ENCODE data around the gene POGZ.
"Not testable (repeated sequence)": the region's sequence is repeated elsewhere in the genome, so short reads cannot be mapped to it uniquely, and the experiment has no call there.

The POGZ gene

DNA sequence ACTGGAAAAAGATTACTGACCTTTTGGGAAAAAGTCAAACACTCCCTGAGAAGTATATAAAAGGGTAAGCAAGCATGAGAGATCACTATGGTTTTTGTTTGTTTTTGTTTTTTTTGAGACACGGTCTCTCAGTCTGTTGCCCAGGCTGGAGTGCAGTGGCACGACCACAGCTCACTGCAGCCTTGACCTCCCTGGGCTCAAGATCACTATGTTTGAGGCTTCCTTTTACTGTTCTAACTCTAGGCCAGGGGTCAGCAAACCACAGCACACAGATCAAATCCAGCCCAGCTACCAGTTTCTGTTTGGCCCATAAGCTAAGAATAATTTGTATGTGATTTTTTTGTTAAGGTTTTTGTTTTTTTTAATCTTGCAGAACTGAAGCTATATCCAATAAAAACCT lies 34.2 kb downstream of the POGZ start:
- in situ Hi-C loops (cut with MboI; ENCODE audit: low sequenced_read_pairs): no loop called here

GRCh38 chr1:151419819-151420218 lies 39.5 kb downstream of the POGZ start:
- in situ Hi-C loops (cut with MboI; ENCODE audit: low sequenced_read_pairs): no loop called here

GRCh38 chr1:151418081-151418480 lies 41.2 kb downstream of the POGZ start:
- in situ Hi-C loops (cut with MboI; ENCODE audit: low sequenced_read_pairs): no loop called here

- in situ Hi-C loops (cut with MboI; ENCODE audit: low sequenced_read_pairs): no loop called here
These were observed 43.1 kb downstream of the POGZ start for GRCh38 chr1:151416231-151416630.

DNA sequence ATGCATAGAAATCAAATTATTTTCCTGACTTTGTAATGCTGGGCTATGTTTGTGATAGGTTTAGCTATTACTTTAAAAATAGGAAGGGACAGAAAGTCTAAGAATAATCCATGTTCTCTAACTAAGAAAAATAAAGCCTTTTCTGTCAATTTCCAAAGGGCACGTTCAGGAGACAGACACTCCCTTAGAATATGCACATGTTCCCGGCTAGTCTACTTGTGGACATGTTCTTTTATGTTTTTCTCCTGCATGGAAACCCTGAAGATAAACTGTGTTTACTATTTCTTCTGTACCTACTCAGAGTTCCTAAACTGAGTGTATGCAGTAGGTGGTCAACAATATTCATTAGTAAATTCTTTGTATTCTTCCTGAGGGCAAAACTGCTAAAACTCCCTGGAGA lies 47.4 kb downstream of the POGZ start:
- in situ Hi-C loops (cut with MboI; ENCODE audit: low sequenced_read_pairs): no loop called here

DNA sequence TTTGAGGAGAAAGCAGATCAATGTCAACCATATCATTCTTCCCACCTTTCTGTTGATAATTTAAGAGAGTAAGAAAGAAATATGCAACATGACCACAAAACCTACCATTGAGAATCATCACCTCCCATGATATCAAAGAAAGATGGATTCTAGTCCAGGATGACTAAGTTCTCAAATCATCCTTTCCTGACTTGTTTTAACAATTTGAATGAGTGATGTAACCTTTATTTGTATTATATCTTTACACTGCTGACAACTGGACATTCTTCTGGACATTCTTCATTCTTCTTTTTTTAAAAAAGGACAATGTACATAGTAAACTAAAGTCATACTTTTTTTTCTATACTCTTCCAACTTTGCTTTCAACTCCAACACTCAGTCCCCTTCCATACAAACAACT lies 50.4 kb downstream of the POGZ start:
- in situ Hi-C loops (cut with MboI; ENCODE audit: low sequenced_read_pairs): no loop called here

DNA sequence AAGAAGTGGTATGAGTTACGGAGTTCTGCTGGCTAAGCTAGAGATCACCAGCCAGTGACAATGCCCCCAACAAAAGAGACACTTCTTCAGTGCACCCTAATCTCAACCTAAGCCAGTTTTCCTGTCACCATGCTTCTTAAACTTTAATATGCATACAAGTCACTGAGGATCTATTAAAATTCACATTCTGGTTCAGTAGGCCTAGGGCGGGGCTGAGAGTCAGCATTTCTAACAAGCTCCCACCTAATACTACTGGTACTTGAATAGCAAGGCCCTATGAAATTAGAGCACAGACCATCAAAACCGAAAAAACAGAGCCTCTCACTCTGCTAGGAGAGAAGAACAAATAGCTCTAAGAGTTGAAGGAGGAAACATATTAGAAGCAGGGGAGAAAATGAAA lies 52.0 kb downstream of the POGZ start:
- in situ Hi-C loops (cut with MboI; ENCODE audit: low sequenced_read_pairs): no loop called here

- in situ Hi-C loops (cut with MboI; ENCODE audit: low sequenced_read_pairs): no loop called here
These were observed 53.1 kb downstream of the POGZ start for GRCh38 chr1:151406176-151406575.

DNA sequence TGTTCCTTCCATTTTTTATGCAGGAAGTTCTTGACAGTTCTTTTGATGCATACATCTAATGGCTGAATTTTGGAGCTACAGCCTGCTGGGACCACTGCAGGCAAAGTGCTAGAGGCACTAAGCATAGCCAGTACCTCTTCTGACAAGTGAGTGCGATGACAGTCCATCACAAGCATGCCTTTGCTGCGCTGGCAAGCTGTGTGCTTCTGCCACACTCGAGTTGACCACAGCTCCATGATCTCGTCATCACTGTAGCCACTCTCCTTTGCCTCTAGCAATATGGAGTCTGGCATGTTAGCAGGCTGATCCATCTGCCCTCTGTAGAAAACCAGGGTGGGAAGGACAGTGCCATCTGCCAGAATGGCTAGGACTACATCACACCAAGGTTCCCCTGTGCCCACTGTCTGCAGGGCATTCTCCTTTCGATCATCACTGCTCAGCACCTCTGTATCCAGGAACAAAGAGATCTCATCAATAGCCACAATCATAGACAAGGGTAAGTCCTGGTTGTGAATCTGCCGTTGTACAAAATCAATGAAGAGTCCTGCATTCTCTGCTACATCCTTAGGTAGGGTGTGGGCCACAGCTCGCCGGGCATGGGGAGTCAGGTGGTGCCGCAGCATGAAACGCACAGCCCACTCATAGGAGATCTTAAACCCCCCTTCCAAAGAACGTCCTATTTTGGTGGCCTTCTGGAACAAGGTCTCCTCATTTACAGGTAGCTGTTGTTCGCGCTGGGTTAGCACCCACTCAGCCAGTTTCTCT lies 53.9 kb downstream of the POGZ start:
- in situ Hi-C loops (cut with MboI; ENCODE audit: low sequenced_read_pairs): no loop called here

- in situ Hi-C loops (cut with MboI; ENCODE audit: low sequenced_read_pairs): no loop called here
These were observed 55.7 kb downstream of the POGZ start for GRCh38 chr1:151403612-151404011.

- in situ Hi-C loops (cut with MboI; ENCODE audit: low sequenced_read_pairs): no loop called here
These were observed 56.5 kb downstream of the POGZ start for GRCh38 chr1:151402764-151403163.

DNA sequence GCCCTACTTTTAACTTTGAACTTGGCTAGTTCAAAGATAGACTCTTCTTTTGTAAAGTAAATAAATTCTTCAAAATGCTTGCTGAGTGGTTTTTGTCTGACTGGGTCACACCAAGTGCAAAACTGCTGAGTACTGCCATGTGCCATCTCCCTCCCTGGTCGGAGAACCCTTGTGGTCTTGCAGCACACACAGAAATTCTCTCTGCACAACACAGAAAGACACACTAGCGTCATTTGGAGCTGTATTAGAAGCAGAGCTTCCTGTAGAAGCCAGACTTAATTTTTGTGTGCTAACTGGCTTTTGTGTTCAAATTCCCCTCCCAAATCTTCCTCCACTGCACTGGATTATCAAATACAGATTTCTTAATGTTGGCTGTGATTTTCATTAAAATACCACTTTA lies 57.4 kb downstream of the POGZ start:
- in situ Hi-C loops (cut with MboI; ENCODE audit: low sequenced_read_pairs): no loop called here

- in situ Hi-C loops (cut with MboI; ENCODE audit: low sequenced_read_pairs): no loop called here
These were observed 58.0 kb downstream of the POGZ start for GRCh38 chr1:151401125-151401788.

DNA sequence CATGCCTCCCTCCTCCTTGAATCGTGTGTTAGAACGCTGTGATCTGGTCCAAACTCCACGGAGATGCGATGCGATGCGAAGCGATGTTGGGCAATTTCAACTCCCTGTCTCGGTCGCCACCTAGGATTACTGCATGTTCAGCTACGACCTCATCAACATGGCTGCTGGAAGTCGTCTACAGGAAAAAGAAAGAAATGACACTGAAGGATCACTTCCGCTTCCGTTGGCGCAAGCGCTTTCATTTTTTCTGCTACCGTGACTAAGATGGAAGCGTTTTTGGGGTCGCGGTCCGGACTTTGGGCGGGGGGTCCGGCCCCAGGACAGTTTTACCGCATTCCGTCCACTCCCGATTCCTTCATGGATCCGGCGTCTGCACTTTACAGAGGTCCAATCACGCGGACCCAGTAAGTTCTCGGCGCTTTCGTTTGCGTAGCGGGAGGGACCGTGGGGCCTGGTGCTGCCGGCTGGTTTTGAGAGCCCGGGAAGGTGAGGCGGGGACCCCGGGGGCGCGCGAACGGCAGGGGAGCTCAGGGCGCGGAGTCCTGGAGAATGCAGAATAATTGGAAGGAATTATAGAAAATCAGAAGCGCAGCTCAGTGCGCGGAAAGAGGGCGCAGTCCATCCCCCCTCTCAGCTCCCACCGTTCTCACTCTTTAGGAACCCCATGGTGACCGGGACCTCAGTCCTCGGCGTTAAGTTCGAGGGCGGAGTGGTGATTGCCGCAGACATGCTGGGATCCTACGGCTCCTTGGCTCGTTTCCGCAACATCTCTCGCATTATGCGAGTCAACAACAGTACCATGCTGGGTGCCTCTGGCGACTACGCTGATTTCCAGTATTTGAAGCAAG lies 59.7 kb downstream of the POGZ start, which contains the start of gene PSMB4:
TSS of gene PSMB4 (plus strand) at position 250 of the 848 bp plus-strand sequence. CDS start at position 265, 15 bp downstream.
- in situ Hi-C loops (cut with MboI; ENCODE audit: low sequenced_read_pairs): no loop called here

- in situ Hi-C loops (cut with MboI; ENCODE audit: low sequenced_read_pairs): not testable (repeated sequence)
These were observed 63.0 kb downstream of the POGZ start for GRCh38 chr1:151396265-151396664.

- in situ Hi-C loops (cut with MboI; ENCODE audit: low sequenced_read_pairs): no loop called here
These were observed 65.7 kb downstream of the POGZ start for GRCh38 chr1:151393583-151393982.

- in situ Hi-C loops (cut with MboI; ENCODE audit: low sequenced_read_pairs): no loop called here
These were observed 68.2 kb downstream of the POGZ start for GRCh38 chr1:151391079-151391563.

- in situ Hi-C loops (cut with MboI; ENCODE audit: low sequenced_read_pairs): not testable (repeated sequence)
These were observed 68.8 kb downstream of the POGZ start for GRCh38 chr1:151390221-151391078.

GRCh38 chr1:151386002-151386401 lies 73.3 kb downstream of the POGZ start:
- in situ Hi-C loops (cut with MboI; ENCODE audit: low sequenced_read_pairs): no loop called here

GRCh38 chr1:151384584-151384983 lies 74.7 kb downstream of the POGZ start:
- in situ Hi-C loops (cut with MboI; ENCODE audit: low sequenced_read_pairs): no loop called here

Data from hTERT RPE-1 (cell line).